ENCODE measurements around the gene VIPR2. TPM values are rescaled to one million over a fixed set of nuclear protein-coding genes. Genes with fewer than 3 reads are reported as not detected.

Gene VIPR2
- total RNA-seq, 6 experiments from 2014 or later, result 0.15 to 0.51 (median 0.26) TPM; not detected in 2

GRCh38 chr7:159148430-159149395 lies 4.0 kb upstream of the VIPR2 start:
- DNase-seq (no peak), ATAC-seq (peak in 1 of 4 donors; percentile 13)
- Histone ChIP-seq H3K9me3 (no peaks in the 10 kb centered on the region), H3K4me3 (no peak overlapping the region), H3K27me3 (peaks cover 0 to 15% of the 10 kb centered on the region in 2 donors), H3K4me1 (peaks cover 0 to 10% (median 0%) of the 10 kb centered on the region in 4 donors), H3K36me3 (no peaks in the 10 kb centered on the region), H3K27ac (no peak overlapping the region)
- TF ChIP-seq CTCF (IDR thresholded peaks at IDR 0.05) (no peak), POLR2A (IDR thresholded peaks at IDR 0.05) (no peak)
- intact Hi-C loops (cut with DNase I), result no loop called here
- 90% methylated on average over 3 of the region's 17 CpGs for WGBS (ENCODE audit: insufficient coverage, low coverage, low lambda C conversion rate, missing lambda C conversion rate)

DNA sequence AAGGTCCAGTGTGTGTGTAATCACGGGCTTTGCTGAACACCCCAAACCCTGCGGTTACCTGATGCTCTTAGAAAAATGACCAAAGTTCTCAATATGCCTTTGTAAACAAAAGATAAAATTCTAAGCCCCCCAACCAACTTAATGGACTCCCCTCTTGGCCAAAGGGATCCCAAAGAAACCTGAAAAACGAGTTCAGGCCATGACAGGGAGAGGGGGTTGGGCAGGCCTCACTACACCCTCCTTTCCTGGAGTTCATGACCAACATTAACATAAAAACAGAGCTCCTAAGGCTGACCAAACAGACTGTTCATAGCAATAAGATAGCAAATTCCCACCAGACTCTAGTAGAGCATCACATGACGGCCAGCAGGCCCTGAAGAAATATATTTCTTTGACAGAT lies 3.0 kb upstream of the VIPR2 start:
- intact Hi-C loops (cut with DNase I), result no loop called here
- peaks cover 0 to 11% (median 0%) of the 10 kb centered on the region in 4 donors for H3K4me1 ChIP-seq
- no peak for ATAC-seq
- 46% methylated on average over 3 of the region's 4 CpGs for WGBS (ENCODE audit: insufficient coverage, low coverage, low lambda C conversion rate, missing lambda C conversion rate)
- no peaks in the 10 kb centered on the region for H3K9me3 ChIP-seq
- no peak for TF ChIP-seq POLR2A (IDR thresholded peaks at IDR 0.05)
- no peak for TF ChIP-seq CTCF (IDR thresholded peaks at IDR 0.05)
- no peak overlapping the region for H3K4me3 ChIP-seq
- H3K36me3 ChIP-seq, result no peaks in the 10 kb centered on the region
- no peak for DNase-seq
- H3K27ac ChIP-seq, result no peak overlapping the region
- H3K27me3 ChIP-seq, result peaks cover 0 to 15% of the 10 kb centered on the region in 2 donors

GRCh38 chr7:159147246-159147645 lies 2.6 kb upstream of the VIPR2 start:
- no peak for DNase-seq
- ATAC-seq, result no peak

More at GRCh38 chr7:159147246-159147645, 2.6 kb upstream of the VIPR2 start:
- WGBS (ENCODE audit: insufficient coverage, low coverage, low lambda C conversion rate, missing lambda C conversion rate), result 77% methylated on average over 9 of the region's 13 CpGs
- H3K4me1 ChIP-seq, result peaks cover 0 to 11% (median 0%) of the 10 kb centered on the region in 4 donors
- no peaks in the 10 kb centered on the region for H3K9me3 ChIP-seq
- no peak overlapping the region for H3K4me3 ChIP-seq
- H3K27me3 ChIP-seq, result peaks cover 0 to 15% of the 10 kb centered on the region in 2 donors
- no peak overlapping the region for H3K27ac ChIP-seq
- H3K36me3 ChIP-seq, result no peaks in the 10 kb centered on the region
- TF ChIP-seq POLR2A (IDR thresholded peaks at IDR 0.05), result no peak
- TF ChIP-seq CTCF (IDR thresholded peaks at IDR 0.05), result no peak
- intact Hi-C loops (cut with DNase I), result no loop called here
